Measurements from ENCODE around the gene PKHD1.

PKHD1 gene

GRCh38 chr6:51684038-51684437 lies 403.4 kb downstream of the PKHD1 start:
- TF ChIP-seq CTCF (IDR thresholded peaks at IDR 0.05; ENCODE audit: insufficient read depth, low read depth, low read length, missing control alignments): peak; percentile 5

GRCh38 chr6:51678905-51679620 lies 408.4 kb downstream of the PKHD1 start:
- peak; percentile 66 for DNase-seq (ENCODE audit: low read depth)
- no peak for TF ChIP-seq CTCF (IDR thresholded peaks at IDR 0.05; ENCODE audit: insufficient read depth, low read depth, low read length, missing control alignments)
- peak overlapping the region; percentile 24; the same call in 1 of the 2 replicates for H3K4me3 ChIP-seq (ENCODE audit: low read depth, low read length)

More at GRCh38 chr6:51684038-51684437, 403.4 kb downstream of the PKHD1 start:
- DNase-seq (ENCODE audit: low read depth): no peak
- H3K4me3 ChIP-seq (ENCODE audit: low read depth, low read length): no peak overlapping the region

- TF ChIP-seq CTCF (IDR thresholded peaks at IDR 0.05; ENCODE audit: insufficient read depth, low read depth, low read length, missing control alignments): no peak
- no peak for DNase-seq (ENCODE audit: low read depth)
- H3K4me3 ChIP-seq (ENCODE audit: low read depth, low read length): no peak overlapping the region
These were observed 409.1 kb downstream of the PKHD1 start for GRCh38 chr6:51678274-51678673.

DNA sequence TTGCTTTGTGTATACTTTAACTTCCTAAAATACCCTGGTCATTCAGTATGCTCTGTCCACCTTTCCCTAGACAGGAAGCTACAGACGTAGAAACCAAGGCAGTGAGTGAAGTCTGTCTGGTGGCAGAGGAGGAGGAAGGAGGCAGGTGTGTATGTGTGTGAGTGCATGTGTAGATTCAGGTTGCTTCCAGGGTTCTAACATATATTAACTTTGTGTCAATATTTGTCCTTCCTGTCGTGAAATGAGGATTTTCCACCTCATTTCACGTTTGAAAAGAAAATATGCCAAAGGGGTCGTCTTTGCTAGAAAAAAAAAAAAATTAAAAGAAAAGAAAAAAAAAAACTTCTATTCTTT lies 411.5 kb downstream of the PKHD1 start:
- H3K4me3 ChIP-seq (ENCODE audit: low read depth, low read length): no peak overlapping the region
- DNase-seq (ENCODE audit: low read depth): no peak
- no peak for TF ChIP-seq CTCF (IDR thresholded peaks at IDR 0.05; ENCODE audit: insufficient read depth, low read depth, low read length, missing control alignments)

DNA sequence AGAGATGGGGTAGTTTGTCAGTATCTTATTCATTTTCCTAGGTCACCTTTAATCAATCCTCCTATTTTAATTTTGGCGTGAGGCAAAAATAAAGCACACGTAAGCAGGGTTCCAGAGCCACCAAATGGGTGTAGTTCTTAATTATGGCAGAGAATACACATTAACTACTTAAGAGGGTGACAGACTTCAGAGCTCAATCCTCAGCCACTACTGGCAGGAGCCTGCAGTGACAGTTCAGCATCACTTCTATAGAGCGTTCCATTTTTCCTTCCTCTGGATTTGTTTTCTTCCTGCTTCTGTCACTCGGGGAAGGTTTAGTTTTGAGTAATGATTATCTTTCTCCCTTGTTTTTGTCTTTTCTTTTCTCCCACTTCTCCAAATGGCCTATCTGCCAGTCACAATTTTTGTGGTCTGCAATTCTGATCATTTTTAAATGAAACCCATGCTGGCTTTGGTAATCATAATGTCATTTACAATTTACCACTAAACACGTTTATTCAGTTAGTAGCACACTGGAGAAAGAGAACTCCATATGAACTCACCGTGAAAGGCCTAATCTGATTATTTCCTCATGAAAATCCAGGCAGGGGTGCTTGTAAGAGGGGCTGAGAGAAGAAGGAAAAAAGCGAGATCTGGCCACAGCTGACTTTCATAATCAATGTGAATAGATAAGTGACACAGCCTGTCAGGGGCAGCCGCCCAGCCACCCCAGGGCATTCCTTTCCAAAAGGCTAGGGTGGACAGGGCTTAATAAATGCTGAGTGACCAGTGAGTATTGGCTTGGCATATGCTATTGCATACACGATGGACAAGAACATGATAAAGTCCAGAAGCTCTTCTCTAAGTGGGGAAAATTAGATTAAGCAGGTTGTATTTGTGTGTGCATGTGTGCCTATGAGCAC lies 412.1 kb downstream of the PKHD1 start:
- no peak for DNase-seq (ENCODE audit: low read depth)
- TF ChIP-seq CTCF (IDR thresholded peaks at IDR 0.05; ENCODE audit: insufficient read depth, low read depth, low read length, missing control alignments): no peak
- H3K4me3 ChIP-seq (ENCODE audit: low read depth, low read length): no peak overlapping the region

DNA sequence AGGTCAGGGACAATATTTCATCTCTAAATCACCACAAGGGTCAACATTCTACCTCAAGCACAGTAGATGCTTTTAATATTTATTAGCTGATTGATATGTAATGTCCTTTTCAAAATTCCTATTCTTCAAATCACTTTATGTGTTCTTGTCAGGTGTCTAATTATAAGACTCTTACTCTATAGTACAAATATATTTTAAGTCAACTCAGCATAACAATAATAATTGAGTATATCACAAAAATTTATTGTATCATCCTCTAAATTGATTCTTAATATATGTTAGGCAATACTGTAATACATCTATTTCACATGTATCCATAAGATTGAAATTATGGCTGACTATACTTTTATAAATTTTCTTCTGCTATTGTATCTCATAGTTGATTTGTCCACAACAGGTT lies 423.9 kb downstream of the PKHD1 start:
- no peak overlapping the region for H3K4me3 ChIP-seq (ENCODE audit: low read depth, low read length)
- no peak for DNase-seq (ENCODE audit: low read depth)
- TF ChIP-seq CTCF (IDR thresholded peaks at IDR 0.05; ENCODE audit: insufficient read depth, low read depth, low read length, missing control alignments): no peak

Data from GM12865 (cell line).